Spleen (tissue), 11 donors: Measurements from ENCODE around the gene CDC20. TPM values are rescaled to one million over a fixed set of nuclear protein-coding genes. Genes with fewer than 3 reads are reported as not detected.
A peak's percentile ranks its signal among the peaks of the same experiment; 100 is the strongest.

Experiments
- DNase-seq: peaks from one replicate; pipeline ENCODE4 v3.0.0-alpha.2; 2020
- H3K27ac ChIP-seq, 8 donors: fragments of 200-600 bp; sonication (generic) in 7 of 8; 1 replicate in 4 of 8; 2 replicates in 4 of 8; pipeline versions ENCODE4 v1.5.0 to v1.8.0; 2016 to 2021; ENCODE audit warnings: inconsistent platforms in 4 of 8, mild to moderate bottlenecking in 4 of 8, moderate library complexity in 1 of 8
- H3K27me3 ChIP-seq, 7 donors: fragments of 200-600 bp; sonication (generic) in 6 of 7; replicated peaks in 1 of 7; 1 replicate in 4 of 7; 2 replicates in 3 of 7; pipeline versions ENCODE4 v1.5.0 to v1.8.0; 2016 to 2021; ENCODE audit warnings: inconsistent platforms in 3 of 7, mild to moderate bottlenecking in 1 of 7
- H3K36me3 ChIP-seq, 6 donors: fragments of 200-600 bp; sonication (generic) in 5 of 6; 1 replicate in 4 of 6; 2 replicates in 2 of 6; pipeline versions ENCODE4 v1.5.0 to v1.8.0; 2016 to 2021; ENCODE audit warnings: inconsistent platforms in 2 of 6
- H3K4me1 ChIP-seq, 6 donors: fragments of 200-600 bp; sonication (generic) in 5 of 6; 1 replicate in 3 of 6; 2 replicates in 3 of 6; pipeline versions ENCODE4 v1.5.0 to v1.8.0; 2016 to 2021; ENCODE audit warnings: inconsistent platforms in 3 of 6
- H3K4me3 ChIP-seq, 8 donors: fragments of 200-600 bp; sonication (generic) in 7 of 8; 1 replicate in 4 of 8; 2 replicates in 4 of 8; pipeline versions ENCODE4 v1.5.0 to v1.8.0; 2016 to 2021; ENCODE audit warnings: inconsistent platforms in 4 of 8, mild to moderate bottlenecking in 4 of 8, moderate library complexity in 2 of 8
- H3K9me3 ChIP-seq, 8 donors: fragments of 200-600 bp; sonication (generic) in 7 of 8; 1 replicate in 4 of 8; 2 replicates in 4 of 8; pipeline versions ENCODE4 v1.5.0 to v1.8.0; 2016 to 2021; ENCODE audit warnings: inconsistent platforms in 4 of 8
- POLR2A ChIP-seq, 3 donors: fragments of 450-650 bp; IDR thresholded peaks; one replicate each; pipeline ENCODE4 v1.5.1; 2017; ENCODE audit warnings: antibody characterized with exemption in 3 of 3, mild to moderate bottlenecking in 1 of 3
- POLR2AphosphoS5 ChIP-seq, 3 donors: sonication (generic); formaldehyde crosslinking; IDR thresholded peaks; one replicate each; pipeline ENCODE4 v1.5.1; 2017; ENCODE audit warnings: antibody characterized with exemption in 3 of 3
- WGBS, 5 donors: extraction: QIAGEN DNeasy Blood & Tissue Kit in 3 of 5; methylation state at CpG; one replicate each; pipeline versions ENCODE4 v1.1.5 to v1.1.7; 2013 to 2018; 5-methylcytosine and 5-hydroxymethylcytosine counted together
- intact Hi-C: fragments of 100-400 bp; cut with DNase I; formaldehyde crosslinking; loops from one replicate; pipeline ENCODE4 v1.15.0; 2023; ENCODE audit warnings: low total_unique reads
- polyA plus RNA-seq, 3 donors: library from polyadenylated mRNA; stranded (reverse); fragments of 200-250 nt; gene quantifications; one replicate each; pipeline ENCODE4 v1.2.1, GENCODE V29; 2013
- total RNA-seq, 7 donors: library from RNA; depleted of rRNA in 3 of 7; stranded (reverse); fragments of >200 nt in 3 of 7; fragmentation: NEBNext Ultra II Directional in 4 of 7; extraction: Animal tissue kit (Norgen Biotek cat#: 25700) in 4 of 7; gene quantifications; one replicate each; pipeline versions ENCODE4 v1.1.0 to v1.2.1, GENCODE V29; 2016 to 2021
- TF ChIP-seq, protein P1 (sequence below), 11 experiments: fragments of 200-600 bp in 7 of 11; fragments of 450-650 bp in 4 of 11; sonication (generic) in 4 of 11; IDR thresholded peaks in 8 of 11; conservative IDR thresholded peaks in 3 of 11; 1 replicate in 7 of 11; 2 replicates in 4 of 11; pipeline versions ENCODE4 v1.4.0 to v1.8.0; 2016 to 2021; ENCODE audit warnings: antibody characterized with exemption in 11 of 11, inconsistent platforms in 4 of 11, mild to moderate bottlenecking in 1 of 11
- donor health status: healthy with polysubstance abuse.
- donor health status: DM: no; HTN: no; CAD: no; lungs with moderate emphysema.
- donor health status: DM: no; HTN: no; CAD: no.
- donor health status: Bipolar disorder and iron deficiency.
- donor health status: healthy.
- donor health status: DM: no; HTN: no; CAD: no.
- donor health status: DM: yes; HTN: yes; CAD: no.

Gene CDC20
- total and polyA plus RNA-seq, 10 donors: 2.1 to 25.9 (median 10.4) TPM

DNA sequence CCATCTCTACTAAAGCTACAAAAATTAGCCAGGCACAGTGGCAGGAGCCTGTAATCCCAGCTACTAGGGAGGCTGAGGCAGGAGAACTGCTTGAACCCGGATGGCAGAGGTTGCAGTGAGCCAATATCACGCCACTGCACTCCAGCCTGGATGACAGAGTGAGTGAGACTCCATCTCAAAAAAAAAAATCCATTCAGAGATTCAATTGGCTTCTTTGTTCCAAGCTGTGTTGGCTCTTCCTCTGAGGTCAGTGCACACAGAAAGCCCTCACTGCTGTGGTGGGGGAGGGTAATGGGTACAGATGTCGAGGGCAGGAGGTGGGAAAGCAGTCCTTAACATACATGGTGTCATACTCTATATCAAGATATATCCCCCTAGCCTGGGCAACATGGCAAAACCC lies 43.3 kb upstream of the CDC20 start:
- H3K4me1 ChIP-seq: peaks cover 0 to 18% (median 3%) of the 10 kb centered on the region in 6 donors
- H3K27ac ChIP-seq: no peak overlapping the region
- peaks cover 0 to 65% (median 0%) of the 10 kb centered on the region in 6 donors for H3K36me3 ChIP-seq
- no peak overlapping the region for H3K4me3 ChIP-seq
- H3K9me3 ChIP-seq: no peaks in the 10 kb centered on the region
- WGBS, 5 donors: 75 to 87% (median 86%) methylated on average over 3 of the region's 3 CpGs
- intact Hi-C loops: no loop called here
- TF ChIP-seq, protein P1, sequence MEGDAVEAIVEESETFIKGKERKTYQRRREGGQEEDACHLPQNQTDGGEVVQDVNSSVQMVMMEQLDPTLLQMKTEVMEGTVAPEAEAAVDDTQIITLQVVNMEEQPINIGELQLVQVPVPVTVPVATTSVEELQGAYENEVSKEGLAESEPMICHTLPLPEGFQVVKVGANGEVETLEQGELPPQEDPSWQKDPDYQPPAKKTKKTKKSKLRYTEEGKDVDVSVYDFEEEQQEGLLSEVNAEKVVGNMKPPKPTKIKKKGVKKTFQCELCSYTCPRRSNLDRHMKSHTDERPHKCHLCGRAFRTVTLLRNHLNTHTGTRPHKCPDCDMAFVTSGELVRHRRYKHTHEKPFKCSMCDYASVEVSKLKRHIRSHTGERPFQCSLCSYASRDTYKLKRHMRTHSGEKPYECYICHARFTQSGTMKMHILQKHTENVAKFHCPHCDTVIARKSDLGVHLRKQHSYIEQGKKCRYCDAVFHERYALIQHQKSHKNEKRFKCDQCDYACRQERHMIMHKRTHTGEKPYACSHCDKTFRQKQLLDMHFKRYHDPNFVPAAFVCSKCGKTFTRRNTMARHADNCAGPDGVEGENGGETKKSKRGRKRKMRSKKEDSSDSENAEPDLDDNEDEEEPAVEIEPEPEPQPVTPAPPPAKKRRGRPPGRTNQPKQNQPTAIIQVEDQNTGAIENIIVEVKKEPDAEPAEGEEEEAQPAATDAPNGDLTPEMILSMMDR (IDR thresholded peaks at IDR 0.05 in 8 of 11, conservative IDR thresholded peaks at IDR 0.05 in 3 of 11): no peak
- TF ChIP-seq POLR2A (IDR thresholded peaks at IDR 0.05) (no peak), POLR2AphosphoS5 (IDR thresholded peaks at IDR 0.05) (no peak)
- peak; percentile 22 for DNase-seq
- H3K27me3 ChIP-seq: no peaks in the 10 kb centered on the region

DNA sequence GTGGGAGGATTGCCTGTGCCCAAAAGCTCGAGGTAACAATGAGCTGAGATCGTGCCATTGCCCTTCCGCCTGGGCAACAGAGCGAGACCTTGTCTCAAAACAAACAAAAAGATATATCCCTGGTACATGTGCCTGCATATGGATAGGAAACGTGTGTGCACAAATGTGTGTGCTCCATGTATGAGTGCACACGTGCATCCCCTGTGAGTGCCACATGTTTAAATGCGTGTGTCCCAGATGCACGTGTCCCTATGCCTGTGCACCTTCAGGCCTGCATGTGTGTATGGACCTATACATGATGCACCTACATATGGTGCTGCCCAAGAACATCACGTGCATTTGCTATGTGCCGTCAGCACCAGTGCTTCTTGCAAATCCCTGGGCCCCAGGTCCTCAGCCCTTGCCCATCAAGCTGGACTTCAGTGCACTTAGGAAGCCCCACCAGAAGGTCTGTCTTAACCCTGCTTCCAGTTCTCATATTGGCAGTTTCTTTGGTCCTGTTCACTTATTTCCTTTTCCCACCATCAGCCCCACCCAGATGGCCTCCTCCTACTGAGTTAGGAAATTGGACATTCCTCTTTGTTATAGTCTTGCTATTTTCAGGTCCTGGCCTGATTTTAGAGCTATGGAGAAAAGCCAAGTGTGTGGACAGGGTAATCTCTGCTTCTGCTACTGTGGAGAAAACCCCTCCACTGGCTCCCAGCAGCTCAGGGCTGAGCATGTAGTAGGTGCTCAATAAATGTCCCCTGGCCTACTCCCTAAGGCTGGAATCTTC lies 42.6 kb upstream of the CDC20 start:
- peak; percentile 67 for DNase-seq
- H3K9me3 ChIP-seq: no peaks in the 10 kb centered on the region
- TF ChIP-seq POLR2A (IDR thresholded peaks at IDR 0.05) (no peak), POLR2AphosphoS5 (IDR thresholded peaks at IDR 0.05) (no peak)
- TF ChIP-seq, protein P1 (IDR thresholded peaks at IDR 0.05 in 8 of 11, conservative IDR thresholded peaks at IDR 0.05 in 3 of 11): no peak
- H3K27ac ChIP-seq: no peak overlapping the region
- 72 to 94% (median 89%) methylated on average over 10 of the region's 10 CpGs for WGBS, 5 donors
- H3K4me1 ChIP-seq: peaks cover 0 to 12% (median 0%) of the 10 kb centered on the region in 6 donors
- H3K27me3 ChIP-seq: no peaks in the 10 kb centered on the region
- intact Hi-C loops: no loop called here
- peaks cover 0 to 68% (median 0%) of the 10 kb centered on the region in 6 donors for H3K36me3 ChIP-seq
- no peak overlapping the region for H3K4me3 ChIP-seq

DNA sequence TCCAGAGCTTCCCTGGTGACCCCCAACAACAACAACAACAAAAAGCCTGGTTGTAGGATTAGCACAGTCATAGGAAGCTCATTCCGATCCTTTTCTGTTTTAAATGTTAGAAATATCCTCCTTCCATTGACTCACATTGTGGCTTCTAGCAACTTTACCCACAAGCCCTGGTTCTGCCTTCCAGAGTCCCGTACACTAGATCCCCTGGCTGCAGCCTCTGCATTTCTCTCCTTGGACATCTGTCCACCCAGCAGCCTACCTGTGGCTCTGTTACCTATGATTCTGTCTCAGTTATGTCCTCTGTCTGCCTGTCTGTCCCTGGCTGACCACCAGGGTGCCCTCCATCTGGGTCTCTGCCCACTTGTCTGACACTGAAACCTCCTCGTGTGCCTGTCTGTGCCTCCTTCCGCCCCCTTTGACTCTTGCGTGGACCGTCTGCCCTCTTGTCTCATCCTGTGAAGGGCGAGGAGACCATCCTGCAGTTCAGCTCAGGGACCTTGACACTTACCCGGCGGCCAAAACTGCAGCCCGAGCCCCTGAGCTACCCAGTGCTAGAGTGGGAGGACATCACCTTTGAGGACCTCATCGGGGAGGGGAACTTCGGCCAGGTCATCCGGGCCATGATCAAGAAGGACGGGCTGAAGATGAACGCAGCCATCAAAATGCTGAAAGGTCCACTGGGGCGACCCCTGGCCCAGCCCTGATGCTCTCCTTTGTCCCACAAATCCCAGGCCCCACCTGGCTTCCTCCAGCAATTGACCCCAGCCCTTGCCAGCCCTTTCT lies 41.9 kb upstream of the CDC20 start:
- H3K36me3 ChIP-seq: peaks cover 0 to 69% (median 2%) of the 10 kb centered on the region in 6 donors
- 84 to 92% (median 88%) methylated on average over 16 of the region's 16 CpGs for WGBS, 5 donors
- no peaks in the 10 kb centered on the region for H3K27me3 ChIP-seq
- no peak overlapping the region for H3K27ac ChIP-seq
- TF ChIP-seq, protein P1 (IDR thresholded peaks at IDR 0.05 in 8 of 11, conservative IDR thresholded peaks at IDR 0.05 in 3 of 11): no peak
- TF ChIP-seq POLR2A (IDR thresholded peaks at IDR 0.05) (no peak), POLR2AphosphoS5 (IDR thresholded peaks at IDR 0.05) (no peak)
- intact Hi-C loops: no loop called here
- no peaks in the 10 kb centered on the region for H3K9me3 ChIP-seq
- H3K4me1 ChIP-seq: peaks cover 0 to 7% (median 0%) of the 10 kb centered on the region in 6 donors
- no peak overlapping the region for H3K4me3 ChIP-seq
- DNase-seq: no peak
